ENCODE measurements around the gene BEST4.

BEST4 gene

GRCh38 chr1:44808938-44809917 is 21.3 kb upstream of the BEST4 start:
- TF ChIP-seq CTCF (IDR thresholded peaks at IDR 0.05; ENCODE audit: borderline replicate concordance, insufficient read depth, low read depth, low read length): no peak
- no peak overlapping the region for H3K4me3 ChIP-seq (ENCODE audit: low read depth, low read length)

GRCh38 chr1:44808063-44808937 is 20.3 kb upstream of the BEST4 start, which contains the start of gene BTBD19:
BTBD19 (plus strand) TSS chr1:44808523; CDS start chr1:44808821, 298 bp downstream.
- no peak for TF ChIP-seq CTCF (IDR thresholded peaks at IDR 0.05; ENCODE audit: borderline replicate concordance, insufficient read depth, low read depth, low read length)
- H3K4me3 ChIP-seq (ENCODE audit: low read depth, low read length): no peak within 1 kb of the TSS

- no peak for TF ChIP-seq CTCF (IDR thresholded peaks at IDR 0.05; ENCODE audit: borderline replicate concordance, insufficient read depth, low read depth, low read length)
- H3K4me3 ChIP-seq (ENCODE audit: low read depth, low read length): no peak overlapping the region
Measured at GRCh38 chr1:44807364-44808062, 19.5 kb upstream of the BEST4 start.

GRCh38 chr1:44806704-44807363 is 18.9 kb upstream of the BEST4 start, which contains the start of gene DYNLT4:
DYNLT4 (minus strand) TSS chr1:44807351; CDS start chr1:44806668, 683 bp downstream.
- H3K4me3 ChIP-seq (ENCODE audit: low read depth, low read length): no peak within 1 kb of the TSS
- TF ChIP-seq CTCF (IDR thresholded peaks at IDR 0.05; ENCODE audit: borderline replicate concordance, insufficient read depth, low read depth, low read length): no peak

GRCh38 chr1:44806025-44806703 is 18.2 kb upstream of the BEST4 start:
- no peak overlapping the region for H3K4me3 ChIP-seq (ENCODE audit: low read depth, low read length)
- TF ChIP-seq CTCF (IDR thresholded peaks at IDR 0.05; ENCODE audit: borderline replicate concordance, insufficient read depth, low read depth, low read length): no peak
